ENCODE measurements around the gene COBLL1.
"Not testable (repeated sequence)": the region's sequence is repeated elsewhere in the genome, so short reads cannot be mapped to it uniquely, and the experiment has no call there.

The COBLL1 gene

DNA sequence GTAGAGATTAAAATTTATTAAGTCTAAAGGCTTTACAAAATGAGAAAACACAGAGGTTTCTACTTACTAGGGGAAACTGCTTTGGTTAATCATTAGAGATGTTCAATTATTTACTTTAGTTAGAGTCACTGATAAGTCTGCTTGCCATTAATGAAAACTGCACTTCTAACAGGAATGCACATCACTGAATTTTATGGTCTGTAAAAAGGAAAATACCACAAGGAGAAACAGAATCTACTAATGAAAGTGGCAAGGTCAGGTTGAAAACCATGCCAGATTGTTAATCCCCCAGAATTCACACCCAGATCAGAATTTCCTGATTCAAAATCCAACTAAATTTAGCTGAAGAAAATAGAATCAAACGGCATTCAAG lies 129.9 kb downstream of the COBLL1 start:
- H3K27me3 ChIP-seq, result no peaks in the 10 kb centered on the region
- H3K4me1 ChIP-seq (ENCODE audit: control insufficient read depth in 1 of 2, insufficient read depth in 1 of 2, low read depth in 1 of 2, low read length in 1 of 2), result no peaks in the 10 kb centered on the region
- no peak overlapping the region for H3K4me3 ChIP-seq (ENCODE audit: low read depth in 1 of 2, low read length in 1 of 2)
- no peaks in the 10 kb centered on the region for H3K36me3 ChIP-seq
- H3K9me3 ChIP-seq, result no peaks in the 10 kb centered on the region
- TF ChIP-seq, protein P1, sequence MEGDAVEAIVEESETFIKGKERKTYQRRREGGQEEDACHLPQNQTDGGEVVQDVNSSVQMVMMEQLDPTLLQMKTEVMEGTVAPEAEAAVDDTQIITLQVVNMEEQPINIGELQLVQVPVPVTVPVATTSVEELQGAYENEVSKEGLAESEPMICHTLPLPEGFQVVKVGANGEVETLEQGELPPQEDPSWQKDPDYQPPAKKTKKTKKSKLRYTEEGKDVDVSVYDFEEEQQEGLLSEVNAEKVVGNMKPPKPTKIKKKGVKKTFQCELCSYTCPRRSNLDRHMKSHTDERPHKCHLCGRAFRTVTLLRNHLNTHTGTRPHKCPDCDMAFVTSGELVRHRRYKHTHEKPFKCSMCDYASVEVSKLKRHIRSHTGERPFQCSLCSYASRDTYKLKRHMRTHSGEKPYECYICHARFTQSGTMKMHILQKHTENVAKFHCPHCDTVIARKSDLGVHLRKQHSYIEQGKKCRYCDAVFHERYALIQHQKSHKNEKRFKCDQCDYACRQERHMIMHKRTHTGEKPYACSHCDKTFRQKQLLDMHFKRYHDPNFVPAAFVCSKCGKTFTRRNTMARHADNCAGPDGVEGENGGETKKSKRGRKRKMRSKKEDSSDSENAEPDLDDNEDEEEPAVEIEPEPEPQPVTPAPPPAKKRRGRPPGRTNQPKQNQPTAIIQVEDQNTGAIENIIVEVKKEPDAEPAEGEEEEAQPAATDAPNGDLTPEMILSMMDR (IDR thresholded peaks at IDR 0.05), result no peak
- no peak overlapping the region for H3K27ac ChIP-seq

DNA sequence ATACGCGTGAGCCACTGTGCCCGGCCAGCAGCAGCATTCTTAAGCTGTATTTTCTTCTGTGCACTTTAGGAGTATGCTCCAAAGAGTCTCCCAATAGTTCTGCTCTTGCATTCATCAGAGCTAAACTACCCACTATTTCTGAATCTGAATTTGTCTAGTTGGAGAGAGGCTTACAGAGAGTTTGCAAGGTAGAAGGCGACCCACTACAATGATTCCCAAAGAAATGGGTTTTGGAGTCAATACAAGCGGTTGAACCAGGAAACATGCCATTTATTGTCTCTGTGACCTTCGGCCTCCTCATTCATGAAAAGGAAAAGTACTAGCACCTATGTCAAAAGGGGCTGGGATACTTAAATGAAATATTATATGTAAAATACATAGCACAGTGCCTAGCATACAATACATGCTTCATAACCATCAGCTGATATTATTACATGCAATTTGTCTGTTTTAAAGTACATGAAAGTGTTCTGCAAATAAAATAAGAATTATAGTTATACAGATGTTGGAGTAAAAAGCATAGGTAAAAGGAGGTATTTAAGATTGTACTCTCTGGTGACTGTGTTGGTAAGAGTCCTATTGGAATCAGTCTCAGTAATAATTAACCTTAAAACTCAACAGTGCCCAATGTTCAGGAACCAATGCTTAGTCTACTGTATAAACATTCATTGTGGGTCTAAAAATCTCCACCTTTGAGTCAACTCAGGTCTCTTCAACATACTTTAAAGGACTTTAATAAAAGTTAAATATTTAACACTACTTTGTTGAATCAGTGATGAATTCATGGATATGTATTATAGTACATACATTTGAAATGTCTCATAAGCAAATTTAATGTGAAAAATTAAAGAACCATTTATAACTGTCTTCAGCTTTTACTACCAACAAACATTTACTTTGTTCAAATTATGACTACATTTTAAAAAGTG lies 130.5 kb downstream of the COBLL1 start:
- Histone ChIP-seq H3K27me3 (no peaks in the 10 kb centered on the region), H3K27ac (no peak overlapping the region), H3K9me3 (no peaks in the 10 kb centered on the region), H3K4me1 (ENCODE audit: control insufficient read depth in 1 of 2, insufficient read depth in 1 of 2, low read depth in 1 of 2, low read length in 1 of 2) (no peaks in the 10 kb centered on the region), H3K4me3 (ENCODE audit: low read depth in 1 of 2, low read length in 1 of 2) (no peak overlapping the region), H3K36me3 (no peaks in the 10 kb centered on the region)
- TF ChIP-seq, protein P1 (IDR thresholded peaks at IDR 0.05), result no peak

DNA sequence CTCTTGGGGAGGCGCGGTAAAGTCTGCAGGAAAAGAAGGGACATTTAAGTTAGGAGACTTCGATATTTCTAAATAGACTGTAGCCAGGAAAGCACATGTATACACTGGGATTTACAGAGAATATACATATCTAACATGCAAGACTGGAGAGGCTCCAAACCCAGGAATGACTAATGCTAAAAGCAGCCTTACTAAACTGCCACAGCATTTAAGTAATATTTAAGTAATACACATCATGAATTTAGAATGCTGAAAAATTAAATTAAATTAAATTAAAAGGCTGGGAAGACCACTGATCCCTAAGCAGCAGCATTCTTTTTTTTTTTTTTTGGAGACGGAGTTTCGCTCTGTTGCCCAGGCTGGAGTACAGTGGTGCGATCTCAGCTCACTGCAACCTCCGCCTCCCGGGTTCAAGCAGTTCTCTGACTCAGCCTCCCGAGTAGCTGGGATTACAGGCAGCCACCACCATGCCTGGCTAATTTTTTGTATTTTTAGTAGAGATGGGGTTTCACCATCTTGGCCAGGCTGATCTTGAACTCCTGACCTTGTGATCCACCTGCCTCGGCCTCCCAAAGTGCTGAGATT lies 131.3 kb downstream of the COBLL1 start:
- not testable (repeated sequence) for H3K4me1 ChIP-seq (ENCODE audit: control insufficient read depth in 1 of 2, insufficient read depth in 1 of 2, low read depth in 1 of 2, low read length in 1 of 2); H3K27ac ChIP-seq; H3K9me3 ChIP-seq; H3K27me3 ChIP-seq; H3K36me3 ChIP-seq; H3K4me3 ChIP-seq (ENCODE audit: low read depth in 1 of 2, low read length in 1 of 2)

DNA sequence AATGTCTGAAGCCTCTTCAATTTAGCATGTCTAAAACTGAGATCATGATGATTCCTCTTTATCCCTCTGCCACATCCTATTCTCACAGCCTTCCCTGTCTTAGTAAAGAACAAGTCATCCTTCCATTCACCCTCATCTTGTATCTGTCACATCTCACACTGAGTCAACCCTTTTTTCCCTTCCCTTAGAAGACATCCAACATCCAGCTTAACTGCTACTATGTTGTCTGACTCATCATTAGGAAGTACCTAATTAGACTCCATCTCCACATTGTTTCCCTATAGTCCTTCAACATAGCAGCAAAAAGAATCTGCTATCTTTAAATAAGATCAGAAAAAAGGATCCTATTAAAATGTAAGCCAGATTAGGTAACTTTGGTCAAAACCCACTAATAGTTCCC lies 135.1 kb downstream of the COBLL1 start:
- H3K4me3 ChIP-seq (ENCODE audit: low read depth in 1 of 2, low read length in 1 of 2), result no peak overlapping the region
- H3K9me3 ChIP-seq, result no peaks in the 10 kb centered on the region
- H3K4me1 ChIP-seq (ENCODE audit: control insufficient read depth in 1 of 2, insufficient read depth in 1 of 2, low read depth in 1 of 2, low read length in 1 of 2), result no peaks in the 10 kb centered on the region
- H3K27ac ChIP-seq, result no peak overlapping the region
- no peaks in the 10 kb centered on the region for H3K36me3 ChIP-seq
- TF ChIP-seq, protein P1 (IDR thresholded peaks at IDR 0.05), result no peak
- H3K27me3 ChIP-seq, result no peaks in the 10 kb centered on the region

DNA sequence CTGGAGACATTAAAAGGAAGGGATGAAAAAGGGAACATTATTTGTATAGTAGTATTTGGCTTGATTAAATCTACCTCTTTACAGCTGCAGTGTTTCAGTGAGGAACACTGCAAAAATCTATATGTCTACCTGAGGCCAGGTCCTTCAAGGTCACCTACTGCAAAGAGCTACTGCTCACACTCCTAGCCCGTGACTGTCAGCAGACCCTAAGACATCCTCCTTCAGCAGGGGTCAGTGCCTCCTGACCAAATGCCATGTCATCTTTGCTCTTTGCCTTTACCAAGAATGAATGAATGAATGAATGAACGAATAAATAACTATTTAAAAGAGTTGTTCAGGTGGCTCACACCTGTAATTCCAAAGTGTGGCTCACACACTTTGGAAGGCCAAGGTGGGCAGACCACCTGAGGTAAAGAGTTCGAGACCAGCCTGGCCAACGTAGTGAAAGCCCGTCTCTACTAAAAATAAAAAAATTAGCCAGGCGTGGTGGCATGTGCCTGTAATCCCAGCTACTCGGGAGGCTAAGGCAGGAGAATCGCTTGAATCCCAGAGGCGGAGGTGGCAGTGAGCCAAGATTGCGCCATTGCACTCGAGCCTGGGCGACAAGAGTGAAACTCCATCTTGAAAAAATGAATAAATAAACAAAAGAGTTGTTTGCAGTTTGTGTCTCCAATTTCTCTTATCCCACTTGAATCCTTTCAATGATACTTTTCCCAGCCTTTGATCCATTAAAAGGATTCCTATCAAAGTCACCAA lies 136.0 kb downstream of the COBLL1 start:
- H3K4me3 ChIP-seq (ENCODE audit: low read depth in 1 of 2, low read length in 1 of 2), result no peak overlapping the region
- no peaks in the 10 kb centered on the region for H3K36me3 ChIP-seq
- no peaks in the 10 kb centered on the region for H3K9me3 ChIP-seq
- TF ChIP-seq, protein P1 (IDR thresholded peaks at IDR 0.05), result no peak
- H3K4me1 ChIP-seq (ENCODE audit: control insufficient read depth in 1 of 2, insufficient read depth in 1 of 2, low read depth in 1 of 2, low read length in 1 of 2), result no peaks in the 10 kb centered on the region
- no peak overlapping the region for H3K27ac ChIP-seq
- no peaks in the 10 kb centered on the region for H3K27me3 ChIP-seq

All from neutrophil (primary cell).